Measurements from ENCODE around the gene FCGR2B.
"Not testable (repeated sequence)": the region's sequence is repeated elsewhere in the genome, so short reads cannot be mapped to it uniquely, and the experiment has no call there.

Gene FCGR2B

DNA sequence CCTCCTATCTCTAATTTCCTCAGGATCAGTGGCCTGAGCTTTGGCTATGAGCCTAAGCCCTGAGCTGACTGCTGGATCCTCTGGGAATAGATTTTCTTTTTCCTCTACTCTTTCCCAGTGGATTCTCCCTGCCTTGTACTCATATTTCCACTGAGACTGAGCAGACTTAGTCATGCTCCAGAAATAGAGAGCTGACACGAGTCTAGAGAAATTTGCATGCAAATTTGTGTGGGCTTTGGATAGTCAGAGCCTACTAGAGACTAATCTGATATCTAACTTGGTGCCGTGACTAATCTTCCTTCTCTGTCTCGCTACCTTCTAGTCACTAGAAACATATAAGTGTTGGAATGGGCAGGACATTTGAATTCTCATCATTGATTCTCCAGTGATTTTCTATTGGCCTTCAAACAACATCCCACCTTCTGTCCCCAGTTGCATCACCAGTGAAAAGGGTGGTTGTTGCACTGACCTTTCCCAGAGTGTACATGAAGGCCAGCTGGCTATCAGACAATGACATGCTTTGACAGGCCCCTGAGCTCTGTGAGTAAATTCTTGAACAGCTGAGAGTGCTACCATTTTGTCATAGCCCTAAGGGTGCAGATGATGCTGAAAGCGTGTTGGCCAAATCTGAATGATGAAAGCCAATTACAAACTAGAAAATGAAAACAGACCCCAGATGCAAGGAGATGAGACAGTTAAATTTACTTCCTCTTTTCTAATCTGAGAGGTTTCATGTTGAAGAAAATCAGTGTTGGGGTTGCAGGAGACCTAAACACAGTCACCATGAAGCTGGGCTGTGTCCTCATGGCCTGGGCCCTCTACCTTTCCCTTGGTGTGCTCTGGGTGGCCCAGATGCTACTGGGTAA is 43.8 kb downstream of the FCGR2B start, which contains the start of gene FCRLA:
TSS of gene FCRLA (plus strand) at position 748 of the 866 bp plus-strand sequence. CDS start at position 784, 36 bp downstream.
- DNase-seq: peak; percentile 10

- no peak for DNase-seq
These were observed 44.6 kb downstream of the FCGR2B start for GRCh38 chr1:161707503-161707902.

DNA sequence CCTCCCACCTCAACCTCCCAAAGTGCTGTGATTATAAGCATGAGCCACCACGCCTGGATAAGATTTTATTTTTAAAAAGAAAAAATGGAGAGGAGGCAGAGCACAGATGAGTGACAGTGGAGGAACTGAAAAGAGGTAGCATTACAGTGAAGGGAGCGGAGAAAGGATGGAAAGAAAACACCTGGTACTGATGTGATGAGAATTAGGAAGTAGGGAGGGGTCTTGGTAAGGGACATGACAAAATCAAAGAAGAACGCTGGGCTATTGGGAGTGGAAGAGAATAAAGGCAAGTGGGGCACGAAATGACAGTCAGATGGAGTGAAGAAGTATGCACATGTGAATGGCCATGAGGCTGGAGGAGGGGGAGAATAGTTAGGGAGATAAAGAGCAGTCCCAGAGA is 46.4 kb downstream of the FCGR2B start:
- no peak for DNase-seq

GRCh38 chr1:161710560-161710959 is 47.6 kb downstream of the FCGR2B start:
- no peak for DNase-seq

DNA sequence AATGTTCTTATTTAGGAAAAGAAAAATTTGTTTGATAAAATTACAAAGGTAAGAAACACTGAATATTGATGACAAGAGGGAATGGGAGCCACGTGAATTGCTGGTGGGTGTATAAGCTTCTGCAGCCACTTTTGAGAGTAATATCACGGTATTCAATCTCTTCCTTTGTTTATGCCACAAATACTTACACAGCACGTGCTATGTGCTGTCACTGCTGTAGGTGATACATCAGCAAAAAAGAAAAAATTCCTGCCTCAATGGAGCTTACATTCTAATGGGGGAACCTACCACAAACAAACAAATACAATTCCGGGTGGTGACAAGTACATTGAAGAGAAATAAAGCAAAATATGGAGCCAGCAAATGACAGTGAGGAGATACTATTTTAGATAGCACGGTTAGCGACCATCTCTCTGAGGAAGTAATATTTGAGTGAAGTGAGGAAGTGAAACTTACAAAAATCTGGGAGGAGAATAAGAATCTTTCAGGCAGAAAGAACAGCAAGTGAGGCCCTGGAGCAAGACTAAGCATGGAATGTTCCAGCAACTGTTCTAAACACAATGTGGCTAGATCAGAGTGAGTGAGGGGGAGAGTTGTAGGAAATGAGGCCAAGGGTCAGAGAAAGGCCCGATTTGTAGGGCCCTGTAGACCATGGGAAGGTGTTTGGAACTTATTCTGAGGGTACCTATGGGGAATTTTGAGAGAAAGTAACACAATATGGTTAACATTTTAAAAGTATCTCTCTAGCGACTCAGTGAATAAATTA is 55.8 kb downstream of the FCGR2B start:
- DNase-seq: no peak

DNA sequence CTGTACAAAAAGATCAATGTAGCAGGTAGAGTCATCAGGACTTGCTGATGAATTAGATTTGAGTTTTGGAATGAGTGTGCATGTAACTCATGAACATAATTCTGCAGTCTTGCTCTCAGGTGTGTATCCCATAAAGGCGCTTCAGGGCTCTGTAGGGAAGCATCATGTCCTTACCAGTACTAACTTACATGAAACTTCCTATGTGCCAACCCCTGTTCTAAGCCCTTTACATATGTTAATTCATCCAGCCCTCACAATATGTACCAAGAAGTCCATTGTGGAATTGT is 56.3 kb downstream of the FCGR2B start:
- no peak for DNase-seq

DNA sequence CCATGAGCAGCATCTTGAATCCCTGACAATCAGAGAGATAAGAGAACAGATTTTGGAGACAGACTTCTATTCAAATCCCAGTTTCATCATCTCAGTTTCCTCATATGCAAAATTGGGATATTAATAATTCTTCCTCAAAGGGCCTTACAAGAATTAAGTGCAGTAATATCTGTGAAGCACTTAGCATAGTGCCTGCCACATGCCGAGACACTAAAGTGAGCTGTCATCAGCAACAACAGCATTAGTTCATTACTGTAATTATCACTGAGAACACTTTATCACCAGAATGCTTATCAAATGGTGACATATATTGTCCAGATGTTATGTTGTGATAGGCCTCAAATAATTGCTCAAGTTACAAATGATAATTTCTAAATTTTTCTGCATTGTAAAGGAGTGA is 57.5 kb downstream of the FCGR2B start:
- no peak for DNase-seq

DNA sequence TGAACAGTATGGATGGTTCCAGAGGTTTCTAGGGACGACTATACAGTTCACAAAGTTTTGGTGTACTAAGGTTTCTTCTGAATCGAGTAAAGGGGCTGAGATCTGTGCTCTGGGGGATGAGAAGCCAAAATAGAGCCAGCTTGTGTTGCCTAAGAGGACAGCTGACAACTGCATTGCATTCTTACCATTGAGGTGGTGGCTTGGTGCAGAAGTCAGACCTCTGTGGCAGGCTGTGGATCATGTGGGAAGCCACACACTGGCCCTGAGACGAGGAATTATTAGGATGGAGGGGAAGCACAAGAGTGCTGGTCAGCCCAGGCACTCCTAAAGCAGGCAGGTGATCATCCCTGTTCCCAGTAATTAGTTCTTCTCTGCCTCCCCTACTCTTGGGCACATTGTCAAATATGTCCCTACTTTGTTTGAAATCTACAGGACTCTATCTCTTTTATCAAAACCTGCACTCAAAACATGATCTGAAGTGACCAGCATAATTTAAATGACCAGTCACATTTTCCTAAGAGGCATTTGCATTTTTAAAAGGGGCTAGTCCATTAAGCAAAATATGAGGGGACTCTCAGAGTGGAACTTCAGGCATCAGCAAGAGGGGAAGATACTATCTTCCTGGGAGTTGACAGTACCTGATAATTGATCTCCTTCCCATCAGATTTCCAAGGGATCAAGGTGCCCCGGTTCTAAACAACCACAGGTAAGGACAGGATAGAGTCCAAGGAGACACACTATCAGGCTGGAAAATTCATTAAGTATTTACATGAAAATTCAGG is 58.2 kb downstream of the FCGR2B start, which contains the start of gene FCRLB:
TSS of gene FCRLB (plus strand) at position 589 of the 782 bp plus-strand sequence. CDS start 1,129 bp downstream, outside the sequence.
- no peak for DNase-seq

- no peak for DNase-seq
These were observed 58.9 kb downstream of the FCGR2B start for GRCh38 chr1:161721738-161722343.

GRCh38 chr1:161722406-161722805 is 59.5 kb downstream of the FCGR2B start:
- no peak for DNase-seq

- no peak for DNase-seq
These were observed 60.7 kb downstream of the FCGR2B start for GRCh38 chr1:161723459-161724141.

- DNase-seq: not testable (repeated sequence)
These were observed 62.4 kb downstream of the FCGR2B start for GRCh38 chr1:161725258-161725907.

DNA sequence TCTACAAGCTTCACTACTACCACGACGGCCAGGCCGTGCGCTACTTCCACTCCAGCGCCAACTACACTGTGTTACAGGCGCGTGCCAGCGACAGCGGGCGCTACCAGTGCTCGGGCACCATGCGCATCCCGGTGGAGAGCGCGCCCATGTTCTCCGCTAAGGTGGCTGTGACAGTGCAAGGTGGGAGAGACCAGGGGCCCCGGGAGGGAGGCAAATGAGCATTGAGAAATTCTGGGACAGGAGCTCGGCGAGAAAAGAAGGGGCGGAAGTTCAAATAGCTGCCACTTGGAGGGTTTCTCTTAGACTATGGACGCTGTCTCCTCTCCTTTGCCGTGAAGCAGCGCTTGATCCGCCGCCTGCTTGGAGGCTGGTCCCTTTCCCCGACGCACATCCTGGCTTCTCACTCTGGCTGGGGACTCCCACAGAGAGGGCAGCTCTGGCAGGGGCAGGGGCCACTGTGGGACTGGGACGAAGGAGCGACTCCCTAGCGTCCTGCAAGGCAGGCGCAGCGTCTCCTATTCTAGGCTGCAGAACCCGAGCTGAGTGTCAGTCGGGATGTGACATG is 63.0 kb downstream of the FCGR2B start:
- DNase-seq: peak; percentile 86

GRCh38 chr1:161726473-161727255 is 63.7 kb downstream of the FCGR2B start:
- DNase-seq: peak; percentile 95

- no peak for DNase-seq
These were observed 64.4 kb downstream of the FCGR2B start for GRCh38 chr1:161727256-161727924.

Measured in eye (tissue), 1 donor.